Measurements from ENCODE around the gene PARD3.

The PARD3 gene

DNA sequence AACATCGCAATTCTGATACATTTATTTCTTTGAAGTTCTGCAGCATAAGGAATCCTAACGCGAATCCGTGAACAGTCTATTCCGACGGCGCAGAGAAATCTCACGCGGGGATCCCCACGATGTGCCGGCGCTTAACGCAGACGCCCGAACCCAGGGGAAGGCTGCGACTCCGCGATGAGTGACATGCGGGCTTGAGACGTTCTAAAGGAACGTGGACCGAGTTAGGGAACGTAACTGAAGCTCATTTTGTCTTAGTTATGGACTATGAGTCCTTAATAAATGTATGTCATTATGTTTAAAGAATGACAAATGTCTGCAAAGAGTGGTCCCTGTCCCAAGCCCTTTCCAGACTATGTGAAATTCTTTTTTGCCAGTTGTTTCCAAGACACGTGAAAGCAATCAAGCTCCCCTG lies 995 bp upstream of the PARD3 start:
- H3K9me3 ChIP-seq (ENCODE audit: insufficient read depth, low read length) = no peaks in the 10 kb centered on the region
- H3K9ac ChIP-seq (ENCODE audit: low read length) = no peak overlapping the region
- no peak overlapping the region for H3K27ac ChIP-seq (ENCODE audit: low read depth, low read length)
- H3K79me2 ChIP-seq (ENCODE audit: insufficient read depth, low read length) = no peaks in the 10 kb centered on the region
- no peaks in the 10 kb centered on the region for H3K9me2 ChIP-seq (replicated peaks; ENCODE audit: insufficient read depth, low read length)
- H2AFZ ChIP-seq (ENCODE audit: low read depth, low read length, severe bottlenecking) = no peak overlapping the region
- no peak for TF ChIP-seq EZH2phosphoT487 (conservative IDR thresholded peaks at IDR 0.05; ENCODE audit: low read length)
- TF ChIP-seq, protein P1, sequence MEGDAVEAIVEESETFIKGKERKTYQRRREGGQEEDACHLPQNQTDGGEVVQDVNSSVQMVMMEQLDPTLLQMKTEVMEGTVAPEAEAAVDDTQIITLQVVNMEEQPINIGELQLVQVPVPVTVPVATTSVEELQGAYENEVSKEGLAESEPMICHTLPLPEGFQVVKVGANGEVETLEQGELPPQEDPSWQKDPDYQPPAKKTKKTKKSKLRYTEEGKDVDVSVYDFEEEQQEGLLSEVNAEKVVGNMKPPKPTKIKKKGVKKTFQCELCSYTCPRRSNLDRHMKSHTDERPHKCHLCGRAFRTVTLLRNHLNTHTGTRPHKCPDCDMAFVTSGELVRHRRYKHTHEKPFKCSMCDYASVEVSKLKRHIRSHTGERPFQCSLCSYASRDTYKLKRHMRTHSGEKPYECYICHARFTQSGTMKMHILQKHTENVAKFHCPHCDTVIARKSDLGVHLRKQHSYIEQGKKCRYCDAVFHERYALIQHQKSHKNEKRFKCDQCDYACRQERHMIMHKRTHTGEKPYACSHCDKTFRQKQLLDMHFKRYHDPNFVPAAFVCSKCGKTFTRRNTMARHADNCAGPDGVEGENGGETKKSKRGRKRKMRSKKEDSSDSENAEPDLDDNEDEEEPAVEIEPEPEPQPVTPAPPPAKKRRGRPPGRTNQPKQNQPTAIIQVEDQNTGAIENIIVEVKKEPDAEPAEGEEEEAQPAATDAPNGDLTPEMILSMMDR (IDR thresholded peaks at IDR 0.05; ENCODE audit: insufficient read depth, low read length, poor library complexity, severe bottlenecking) = no peak
- no peak overlapping the region for H3K4me3 ChIP-seq (ENCODE audit: insufficient read depth, low read length, poor library complexity, severe bottlenecking)
- H3K4me2 ChIP-seq (ENCODE audit: low read depth, low read length, poor library complexity, severe bottlenecking) = no peak overlapping the region
- H3K36me3 ChIP-seq (ENCODE audit: low read length) = no peaks in the 10 kb centered on the region
- no peaks in the 10 kb centered on the region for H3F3A ChIP-seq (ENCODE audit: insufficient read depth)
- H3K27me3 ChIP-seq (ENCODE audit: low read length) = no peaks in the 10 kb centered on the region
- H4K20me1 ChIP-seq (ENCODE audit: low read depth, low read length) = no peaks in the 10 kb centered on the region

DNA sequence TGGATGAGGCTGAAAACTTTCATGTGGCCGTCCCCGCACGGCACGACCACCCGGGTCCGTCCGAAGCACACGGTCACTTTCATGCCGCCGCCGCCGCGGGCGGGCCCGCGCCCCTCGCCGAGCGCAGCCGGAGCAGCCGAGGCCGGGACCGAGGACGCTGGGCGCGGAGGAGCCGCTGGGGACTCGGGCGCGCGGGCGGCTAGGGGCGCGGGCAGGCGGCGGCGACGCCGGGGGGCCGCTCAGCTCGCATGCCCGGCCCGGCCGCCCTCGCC lies 247 bp downstream of the PARD3 start:
- no peaks in the 10 kb centered on the region for H3K9me2 ChIP-seq (replicated peaks; ENCODE audit: insufficient read depth, low read length)
- TF ChIP-seq, protein P1 (IDR thresholded peaks at IDR 0.05; ENCODE audit: insufficient read depth, low read length, poor library complexity, severe bottlenecking) = no peak
- TF ChIP-seq EZH2phosphoT487 (conservative IDR thresholded peaks at IDR 0.05; ENCODE audit: low read length) = no peak
- H3F3A ChIP-seq (ENCODE audit: insufficient read depth) = no peaks in the 10 kb centered on the region
- no peaks in the 10 kb centered on the region for H4K20me1 ChIP-seq (ENCODE audit: low read depth, low read length)
- H2AFZ ChIP-seq (ENCODE audit: low read depth, low read length, severe bottlenecking) = no peak overlapping the region
- no peak overlapping the region for H3K27ac ChIP-seq (ENCODE audit: low read depth, low read length)
- no peaks in the 10 kb centered on the region for H3K9me3 ChIP-seq (ENCODE audit: insufficient read depth, low read length)
- H3K4me3 ChIP-seq (ENCODE audit: insufficient read depth, low read length, poor library complexity, severe bottlenecking) = no peak overlapping the region
- no peak overlapping the region for H3K9ac ChIP-seq (ENCODE audit: low read length)
- H3K27me3 ChIP-seq (ENCODE audit: low read length) = no peaks in the 10 kb centered on the region
- no peak overlapping the region for H3K4me2 ChIP-seq (ENCODE audit: low read depth, low read length, poor library complexity, severe bottlenecking)
- H3K36me3 ChIP-seq (ENCODE audit: low read length) = no peaks in the 10 kb centered on the region
- H3K79me2 ChIP-seq (ENCODE audit: insufficient read depth, low read length) = no peaks in the 10 kb centered on the region

DNA sequence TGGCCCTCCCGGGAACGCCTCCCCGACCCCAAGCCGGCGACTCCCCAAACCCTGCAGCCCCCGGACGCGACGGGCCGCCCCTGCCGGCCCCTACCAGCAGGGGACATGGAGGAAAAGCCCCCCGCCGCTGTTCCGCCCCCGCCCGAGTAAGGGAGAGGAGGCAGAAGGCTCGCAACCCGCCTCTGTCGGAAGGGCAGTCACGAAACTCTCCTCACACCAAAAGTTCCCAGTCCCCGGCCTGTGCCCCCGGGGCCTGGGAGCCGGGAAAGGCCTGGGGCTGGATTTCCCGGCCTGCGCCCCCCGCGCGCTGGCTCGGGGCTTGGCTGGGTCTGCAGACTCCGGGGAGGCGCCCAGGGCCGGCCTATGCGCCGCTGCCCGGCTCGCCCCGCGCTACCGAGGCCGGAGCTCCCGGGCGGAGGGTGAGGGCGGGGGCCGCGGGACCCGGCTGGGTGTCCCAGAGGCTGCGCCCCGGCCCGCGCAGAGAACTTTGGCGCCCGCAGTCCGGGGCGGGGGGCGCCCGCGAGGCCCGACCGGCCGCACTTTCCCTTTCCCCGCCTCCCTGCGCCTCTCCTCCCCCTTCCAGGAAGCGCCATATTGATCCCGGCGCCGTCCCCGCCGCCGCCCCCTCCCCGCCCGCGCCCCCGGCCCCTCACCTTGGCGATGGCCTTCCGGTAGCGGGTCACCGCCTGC lies 728 bp downstream of the PARD3 start:
- no peak overlapping the region for H3K9ac ChIP-seq (ENCODE audit: low read length)
- no peak overlapping the region for H2AFZ ChIP-seq (ENCODE audit: low read depth, low read length, severe bottlenecking)
- H3K4me2 ChIP-seq (ENCODE audit: low read depth, low read length, poor library complexity, severe bottlenecking) = no peak overlapping the region
- H3F3A ChIP-seq (ENCODE audit: insufficient read depth) = no peaks in the 10 kb centered on the region
- no peak overlapping the region for H3K27ac ChIP-seq (ENCODE audit: low read depth, low read length)
- H3K27me3 ChIP-seq (ENCODE audit: low read length) = no peaks in the 10 kb centered on the region
- no peak overlapping the region for H3K4me3 ChIP-seq (ENCODE audit: insufficient read depth, low read length, poor library complexity, severe bottlenecking)
- no peaks in the 10 kb centered on the region for H3K79me2 ChIP-seq (ENCODE audit: insufficient read depth, low read length)
- no peaks in the 10 kb centered on the region for H4K20me1 ChIP-seq (ENCODE audit: low read depth, low read length)
- TF ChIP-seq, protein P1 (IDR thresholded peaks at IDR 0.05; ENCODE audit: insufficient read depth, low read length, poor library complexity, severe bottlenecking) = no peak
- TF ChIP-seq EZH2phosphoT487 (conservative IDR thresholded peaks at IDR 0.05; ENCODE audit: low read length) = no peak
- no peaks in the 10 kb centered on the region for H3K9me3 ChIP-seq (ENCODE audit: insufficient read depth, low read length)
- H3K9me2 ChIP-seq (replicated peaks; ENCODE audit: insufficient read depth, low read length) = no peaks in the 10 kb centered on the region
- H3K36me3 ChIP-seq (ENCODE audit: low read length) = no peaks in the 10 kb centered on the region
